ENCODE results near the gene PXMP2. TPM values are rescaled to one million over a fixed set of nuclear protein-coding genes. Genes with fewer than 3 reads are reported as not detected.

Gene PXMP2
- total RNA-seq, 4 donors from 2014 or later: 22.6 to 91.4 (median 31.9) TPM

- no peak for TF ChIP-seq CTCF (IDR thresholded peaks at IDR 0.05)
- ATAC-seq (ENCODE audit: low FRiP score) (no peak), DNase-seq (ENCODE audit: low spot score) (no peak)
Measured at GRCh38 chr12:132723764-132724140, 36.4 kb downstream of the PXMP2 start.

- no peak for DNase-seq (ENCODE audit: low spot score)
- TF ChIP-seq CTCF (IDR thresholded peaks at IDR 0.05): no peak
- ATAC-seq (ENCODE audit: low FRiP score): no peak
Measured at GRCh38 chr12:132724506-132725241, 37.3 kb downstream of the PXMP2 start.

GRCh38 chr12:132726386-132726785 lies 39.0 kb downstream of the PXMP2 start:
- DNase-seq (ENCODE audit: low spot score) (no peak), ATAC-seq (ENCODE audit: low FRiP score) (no peak)
- no peak for TF ChIP-seq CTCF (IDR thresholded peaks at IDR 0.05)

- no peak for TF ChIP-seq CTCF (IDR thresholded peaks at IDR 0.05)
- DNase-seq (ENCODE audit: low spot score): no peak
- peak; percentile 22 for ATAC-seq (ENCODE audit: low FRiP score)
Measured at GRCh38 chr12:132727091-132727794, 39.9 kb downstream of the PXMP2 start.

GRCh38 chr12:132728502-132728901 lies 41.1 kb downstream of the PXMP2 start:
- no peak for TF ChIP-seq CTCF (IDR thresholded peaks at IDR 0.05)
- ATAC-seq (ENCODE audit: low FRiP score): no peak
- no peak for DNase-seq (ENCODE audit: low spot score)

GRCh38 chr12:132729541-132730320 lies 42.3 kb downstream of the PXMP2 start:
- ATAC-seq (ENCODE audit: low FRiP score) (no peak), DNase-seq (ENCODE audit: low spot score) (no peak)
- TF ChIP-seq CTCF (IDR thresholded peaks at IDR 0.05): no peak
